GM12878 (cell line): ENCODE measurements around the gene THADA. TPM values are rescaled to one million over a fixed set of nuclear protein-coding genes. Genes with fewer than 3 reads are reported as not detected.

Source experiments
- BRCA1 ChIP-seq: IDR thresholded peaks from 2 replicates; pipeline ENCODE4 v1.6.1; 2011; ENCODE audit warnings: low read depth, low read length, improper control_type of control experiment
- ESRRA ChIP-seq: IDR thresholded peaks from 2 replicates; pipeline ENCODE4 v1.6.1; 2012; ENCODE audit warnings: mild to moderate bottlenecking, low read length, improper control_type of control experiment
- HDAC6 ChIP-seq: fragments of 200-600 bp; sonication (generic); IDR thresholded peaks from one replicate; pipeline ENCODE4 v1.8.0; 2017; ENCODE audit warnings: antibody characterized with exemption; ENCODE audit not compliant: unreplicated experiment
- MEF2A ChIP-seq: IDR thresholded peaks from 2 replicates; pipeline ENCODE4 v1.6.1; 2011; ENCODE audit warnings: low read depth, mild to moderate bottlenecking, low read length, moderate library complexity; ENCODE audit not compliant: insufficient read depth
- MEF2B ChIP-seq: fragments of 450-650 bp; IDR thresholded peaks from 2 replicates; pipeline ENCODE4 v1.6.1; 2018; ENCODE audit warnings: mild to moderate bottlenecking, moderate library complexity; ENCODE audit not compliant: partially characterized antibody, poor library complexity, severe bottlenecking
- MYC ChIP-seq: IDR thresholded peaks from 2 replicates; pipeline ENCODE4 v1.6.1; 2011; ENCODE audit warnings: mild to moderate bottlenecking, low read length, moderate library complexity, inconsistent platforms; ENCODE audit not compliant: insufficient read depth, insufficient replicate concordance, insufficient read length, severe bottlenecking
- NFIC ChIP-seq: IDR thresholded peaks from 2 replicates; pipeline ENCODE4 v1.6.1; 2012; ENCODE audit warnings: low read depth, mild to moderate bottlenecking, inconsistent platforms, low read length, moderate library complexity
- NFXL1 ChIP-seq: fragments of 450-650 bp; IDR thresholded peaks from 2 replicates; pipeline ENCODE4 v1.6.1; 2017; ENCODE audit warnings: antibody characterized with exemption, mild to moderate bottlenecking, borderline replicate concordance
- NR2F1 ChIP-seq: fragments of 450-650 bp; conservative IDR thresholded peaks from 2 replicates; pipeline ENCODE4 v1.6.1; 2017; ENCODE audit warnings: mild to moderate bottlenecking
- RELA ChIP-seq: fragments of 450-650 bp; IDR thresholded peaks from 2 replicates; pipeline ENCODE4 v1.8.0; 2014; ENCODE audit warnings: borderline replicate concordance; ENCODE audit not compliant: partially characterized antibody
- SIN3A ChIP-seq: IDR thresholded peaks from 2 replicates; pipeline ENCODE4 v1.6.1; 2012; ENCODE audit warnings: low read depth, low read length, improper control_type of control experiment
- SMAD1 ChIP-seq: fragments of 450-650 bp; IDR thresholded peaks from 2 replicates; pipeline ENCODE4 v1.6.1; 2018; ENCODE audit warnings: mild to moderate bottlenecking, low read depth; ENCODE audit not compliant: partially characterized antibody
- TARDBP ChIP-seq: IDR thresholded peaks from 2 replicates; pipeline ENCODE4 v1.6.1; 2016; ENCODE audit warnings: borderline replicate concordance
- TCF12 ChIP-seq: IDR thresholded peaks from 2 replicates; pipeline ENCODE4 v1.6.1; 2011; ENCODE audit warnings: low read depth, mild to moderate bottlenecking, low read length
- ZNF217 ChIP-seq: fragments of 450-650 bp; IDR thresholded peaks from 2 replicates; pipeline ENCODE4 v1.6.1; 2017; ENCODE audit warnings: antibody characterized with exemption, mild to moderate bottlenecking
- polyA plus RNA-seq, 11 experiments: library from polyadenylated mRNA; depleted of rRNA in 4 of 11; unstranded in 6 of 11; stranded (reverse) in 5 of 11; fragments of >200 nt; fragmentation: Nextera tagmentation in 4 of 11; fragmentation: Illumina TruSeq in 1 of 11; extraction: Ambion mirVana in 4 of 11; extraction: Trizol in 1 of 11; gene quantifications; 1 replicate in 1 of 11; 2 replicates in 10 of 11; pipeline versions ENCODE4 v1.2.1 to v1.2.3, GENCODE V29; 2011 to 2016; ENCODE audit warnings: inconsistent platforms in 2 of 11, missing spikeins in 2 of 11, low read depth in 1 of 11
- total RNA-seq, 4 experiments: library from RNA; depleted of rRNA in 3 of 4; stranded (reverse); fragments of >200 nt in 3 of 4; fragmentation: Illumina TruSeq in 1 of 4; extraction: Trizol in 1 of 4; gene quantifications; 2 replicates each; pipeline versions ENCODE4 v1.2.1 to v1.2.3, GENCODE V29; 2013 to 2021
- TF ChIP-seq, protein P1 (sequence below): fragments of 450-650 bp; IDR thresholded peaks from 2 replicates; pipeline ENCODE4 v1.6.1; 2016; ENCODE audit warnings: mild to moderate bottlenecking
- TF ChIP-seq, protein P2 (sequence below): IDR thresholded peaks from 2 replicates; pipeline ENCODE4 v1.6.1; 2012; ENCODE audit warnings: low read depth, low read length, improper control_type of control experiment
- TF ChIP-seq, protein P3 (sequence below): fragments of 450-650 bp; IDR thresholded peaks from 2 replicates; pipeline ENCODE4 v1.6.1; 2016; ENCODE audit warnings: mild to moderate bottlenecking, moderate library complexity, borderline replicate concordance
- TF ChIP-seq, protein P4 (sequence below): IDR thresholded peaks from 2 replicates; pipeline ENCODE4 v1.6.1; 2011; ENCODE audit warnings: mild to moderate bottlenecking, low read depth, low read length, moderate library complexity; ENCODE audit not compliant: insufficient replicate concordance
- TF ChIP-seq, protein P5 (sequence below): fragments of 450-650 bp; IDR thresholded peaks from 2 replicates; pipeline ENCODE4 v1.6.1; 2017; ENCODE audit warnings: low read depth, mild to moderate bottlenecking, moderate library complexity

The THADA gene
- total and polyA plus RNA-seq, 10 of the 15 experiments (the other 5 are each of a cell fraction or from before 2014, with no cell fraction given), result 14.6 to 33.2 (median 23.2) TPM

DNA sequence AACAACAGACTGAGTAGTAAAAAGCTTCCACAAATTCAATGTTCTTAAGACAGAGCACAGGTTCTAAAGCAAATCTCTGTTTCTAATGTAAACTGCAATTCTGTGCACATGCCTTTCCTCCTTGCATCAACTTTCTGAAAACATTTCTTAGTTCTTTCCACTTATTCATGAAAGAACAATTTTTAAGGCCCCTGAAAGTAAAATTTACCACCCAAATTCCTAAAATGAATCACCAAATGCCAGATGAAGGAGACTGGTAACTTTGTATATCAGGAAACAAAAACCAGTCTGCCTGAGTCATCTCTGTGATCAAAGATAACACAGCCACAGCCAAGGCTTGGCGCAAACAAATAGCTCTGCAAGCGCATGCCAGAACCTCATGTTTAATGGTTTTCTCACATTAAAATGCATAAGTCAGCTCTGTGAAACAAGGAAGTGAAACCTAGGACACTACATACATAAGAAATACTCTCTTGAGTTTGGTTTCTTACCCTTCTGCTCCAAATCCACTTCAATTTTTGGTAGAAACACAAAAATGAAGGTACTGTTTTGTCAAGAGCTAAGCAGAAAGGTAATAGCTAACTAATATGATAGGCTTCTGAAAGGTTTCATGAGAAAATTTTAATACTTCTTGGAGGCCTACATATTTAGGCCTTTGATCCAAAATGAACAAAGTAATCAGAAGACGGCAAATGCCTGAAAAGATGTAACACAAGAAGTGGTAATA is 169.4 kb downstream of the THADA start (continued):
- TF ChIP-seq ESRRA (no peak), MYC (no peak), SIN3A (no peak), RELA (peak; percentile 23), MEF2B (peak; percentile 86), BRCA1 (no peak), SMAD1 (peak; percentile 80), HDAC6 (no peak), TCF12 (0 out of 2 replicates have a peak, but pooled peaks have one; percentile 63), ZNF217 (peak; percentile 78), NR2F1 (peak; percentile 72), MEF2A (peak; percentile 85), NFIC (peak; percentile 99), TARDBP (no peak; the same call in 1 of the 2 replicates), NFXL1 (no peak)
- TF ChIP-seq, protein P1, sequence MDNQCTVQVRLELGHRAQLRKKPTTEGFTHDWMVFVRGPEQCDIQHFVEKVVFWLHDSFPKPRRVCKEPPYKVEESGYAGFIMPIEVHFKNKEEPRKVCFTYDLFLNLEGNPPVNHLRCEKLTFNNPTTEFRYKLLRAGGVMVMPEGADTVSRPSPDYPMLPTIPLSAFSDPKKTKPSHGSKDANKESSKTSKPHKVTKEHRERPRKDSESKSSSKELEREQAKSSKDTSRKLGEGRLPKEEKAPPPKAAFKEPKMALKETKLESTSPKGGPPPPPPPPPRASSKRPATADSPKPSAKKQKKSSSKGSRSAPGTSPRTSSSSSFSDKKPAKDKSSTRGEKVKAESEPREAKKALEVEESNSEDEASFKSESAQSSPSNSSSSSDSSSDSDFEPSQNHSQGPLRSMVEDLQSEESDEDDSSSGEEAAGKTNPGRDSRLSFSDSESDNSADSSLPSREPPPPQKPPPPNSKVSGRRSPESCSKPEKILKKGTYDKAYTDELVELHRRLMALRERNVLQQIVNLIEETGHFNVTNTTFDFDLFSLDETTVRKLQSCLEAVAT, result peak; percentile 75; the same call in 1 of the 2 replicates
- TF ChIP-seq, protein P2, sequence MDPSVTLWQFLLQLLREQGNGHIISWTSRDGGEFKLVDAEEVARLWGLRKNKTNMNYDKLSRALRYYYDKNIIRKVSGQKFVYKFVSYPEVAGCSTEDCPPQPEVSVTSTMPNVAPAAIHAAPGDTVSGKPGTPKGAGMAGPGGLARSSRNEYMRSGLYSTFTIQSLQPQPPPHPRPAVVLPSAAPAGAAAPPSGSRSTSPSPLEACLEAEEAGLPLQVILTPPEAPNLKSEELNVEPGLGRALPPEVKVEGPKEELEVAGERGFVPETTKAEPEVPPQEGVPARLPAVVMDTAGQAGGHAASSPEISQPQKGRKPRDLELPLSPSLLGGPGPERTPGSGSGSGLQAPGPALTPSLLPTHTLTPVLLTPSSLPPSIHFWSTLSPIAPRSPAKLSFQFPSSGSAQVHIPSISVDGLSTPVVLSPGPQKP, result no peak
- TF ChIP-seq, protein P3, sequence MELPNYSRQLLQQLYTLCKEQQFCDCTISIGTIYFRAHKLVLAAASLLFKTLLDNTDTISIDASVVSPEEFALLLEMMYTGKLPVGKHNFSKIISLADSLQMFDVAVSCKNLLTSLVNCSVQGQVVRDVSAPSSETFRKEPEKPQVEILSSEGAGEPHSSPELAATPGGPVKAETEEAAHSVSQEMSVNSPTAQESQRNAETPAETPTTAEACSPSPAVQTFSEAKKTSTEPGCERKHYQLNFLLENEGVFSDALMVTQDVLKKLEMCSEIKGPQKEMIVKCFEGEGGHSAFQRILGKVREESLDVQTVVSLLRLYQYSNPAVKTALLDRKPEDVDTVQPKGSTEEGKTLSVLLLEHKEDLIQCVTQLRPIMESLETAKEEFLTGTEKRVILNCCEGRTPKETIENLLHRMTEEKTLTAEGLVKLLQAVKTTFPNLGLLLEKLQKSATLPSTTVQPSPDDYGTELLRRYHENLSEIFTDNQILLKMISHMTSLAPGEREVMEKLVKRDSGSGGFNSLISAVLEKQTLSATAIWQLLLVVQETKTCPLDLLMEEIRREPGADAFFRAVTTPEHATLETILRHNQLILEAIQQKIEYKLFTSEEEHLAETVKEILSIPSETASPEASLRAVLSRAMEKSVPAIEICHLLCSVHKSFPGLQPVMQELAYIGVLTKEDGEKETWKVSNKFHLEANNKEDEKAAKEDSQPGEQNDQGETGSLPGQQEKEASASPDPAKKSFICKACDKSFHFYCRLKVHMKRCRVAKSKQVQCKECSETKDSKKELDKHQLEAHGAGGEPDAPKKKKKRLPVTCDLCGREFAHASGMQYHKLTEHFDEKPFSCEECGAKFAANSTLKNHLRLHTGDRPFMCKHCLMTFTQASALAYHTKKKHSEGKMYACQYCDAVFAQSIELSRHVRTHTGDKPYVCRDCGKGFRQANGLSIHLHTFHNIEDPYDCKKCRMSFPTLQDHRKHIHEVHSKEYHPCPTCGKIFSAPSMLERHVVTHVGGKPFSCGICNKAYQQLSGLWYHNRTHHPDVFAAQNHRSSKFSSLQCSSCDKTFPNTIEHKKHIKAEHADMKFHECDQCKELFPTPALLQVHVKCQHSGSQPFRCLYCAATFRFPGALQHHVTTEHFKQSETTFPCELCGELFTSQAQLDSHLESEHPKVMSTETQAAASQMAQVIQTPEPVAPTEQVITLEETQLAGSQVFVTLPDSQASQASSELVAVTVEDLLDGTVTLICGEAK, result no peak
- TF ChIP-seq, protein P4, sequence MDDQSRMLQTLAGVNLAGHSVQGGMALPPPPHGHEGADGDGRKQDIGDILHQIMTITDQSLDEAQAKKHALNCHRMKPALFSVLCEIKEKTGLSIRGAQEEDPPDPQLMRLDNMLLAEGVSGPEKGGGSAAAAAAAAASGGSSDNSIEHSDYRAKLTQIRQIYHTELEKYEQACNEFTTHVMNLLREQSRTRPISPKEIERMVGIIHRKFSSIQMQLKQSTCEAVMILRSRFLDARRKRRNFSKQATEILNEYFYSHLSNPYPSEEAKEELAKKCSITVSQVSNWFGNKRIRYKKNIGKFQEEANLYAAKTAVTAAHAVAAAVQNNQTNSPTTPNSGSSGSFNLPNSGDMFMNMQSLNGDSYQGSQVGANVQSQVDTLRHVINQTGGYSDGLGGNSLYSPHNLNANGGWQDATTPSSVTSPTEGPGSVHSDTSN, result no peak
- TF ChIP-seq, protein P5, sequence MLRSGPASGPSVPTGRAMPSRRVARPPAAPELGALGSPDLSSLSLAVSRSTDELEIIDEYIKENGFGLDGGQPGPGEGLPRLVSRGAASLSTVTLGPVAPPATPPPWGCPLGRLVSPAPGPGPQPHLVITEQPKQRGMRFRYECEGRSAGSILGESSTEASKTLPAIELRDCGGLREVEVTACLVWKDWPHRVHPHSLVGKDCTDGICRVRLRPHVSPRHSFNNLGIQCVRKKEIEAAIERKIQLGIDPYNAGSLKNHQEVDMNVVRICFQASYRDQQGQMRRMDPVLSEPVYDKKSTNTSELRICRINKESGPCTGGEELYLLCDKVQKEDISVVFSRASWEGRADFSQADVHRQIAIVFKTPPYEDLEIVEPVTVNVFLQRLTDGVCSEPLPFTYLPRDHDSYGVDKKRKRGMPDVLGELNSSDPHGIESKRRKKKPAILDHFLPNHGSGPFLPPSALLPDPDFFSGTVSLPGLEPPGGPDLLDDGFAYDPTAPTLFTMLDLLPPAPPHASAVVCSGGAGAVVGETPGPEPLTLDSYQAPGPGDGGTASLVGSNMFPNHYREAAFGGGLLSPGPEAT, result peak; percentile 91; the same call in 1 of the 2 replicates
